MM.1S (cell line): ENCODE data around the gene MPRIP.

Experiments
- CTCF ChIP-seq: fragments of 300-600 bp; sonication (generic); IDR thresholded peaks from 2 replicates; pipeline ENCODE4 v1.5.1; 2016; ENCODE audit warnings: antibody characterized with exemption, low read length, mixed read lengths
- EZH2 ChIP-seq: fragments of 300-600 bp; sonication (generic); optimal IDR thresholded peaks from 2 replicates; pipeline ENCODE3; 2017; ENCODE audit warnings: low read depth, mild to moderate bottlenecking, antibody characterized with exemption, low read length, mixed read lengths

- no peak for TF ChIP-seq CTCF
- TF ChIP-seq EZH2, result no peak
These were observed 146.3 kb downstream of the MPRIP start for GRCh38 chr17:17188586-17188985.
